ENCODE data around the gene SMC6. TPM values are rescaled to one million over a fixed set of nuclear protein-coding genes. Genes with fewer than 3 reads are reported as not detected.

Gene SMC6
- total RNA-seq, 2 donors from 2014 or later, result 14.1 to 14.4 TPM

DNA sequence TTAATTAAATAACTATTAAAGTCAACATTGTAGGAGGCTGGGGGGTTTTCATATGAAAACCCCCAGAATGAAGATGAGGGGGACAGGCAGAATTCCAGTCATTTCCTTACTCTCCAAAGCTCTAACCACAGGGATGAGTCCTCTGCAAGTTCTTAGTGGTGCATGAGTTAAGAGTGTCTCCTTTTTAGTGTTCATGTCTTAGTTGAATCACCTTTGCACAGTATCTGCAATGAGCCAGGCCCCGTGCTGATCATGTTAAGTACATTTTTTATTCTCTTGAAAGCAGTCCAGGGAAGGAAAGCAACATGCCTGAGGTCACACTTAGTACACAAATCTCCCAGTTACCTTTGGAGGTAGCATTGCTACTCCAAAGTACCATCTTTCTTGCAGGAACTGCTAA lies 36.9 kb upstream of the SMC6 start:
- ATAC-seq (no peak), DNase-seq (no peak)
- Mint-ChIP-seq H3K27ac (no peak overlapping the region), H3K4me1 (no peaks in the 10 kb centered on the region), H3K4me3 (no peak overlapping the region), H3K36me3 (ENCODE audit: low read depth) (no peaks in the 10 kb centered on the region), H3K27me3 (peaks cover 51% of the 10 kb centered on the region)
- no peaks in the 10 kb centered on the region for H3K9me3 ChIP-seq (ENCODE audit: control insufficient read depth, low read length, poor library complexity, severe bottlenecking)

GRCh38 chr2:17788773-17789172 lies 35.2 kb upstream of the SMC6 start:
- ATAC-seq (no peak), DNase-seq (no peak)
- Mint-ChIP-seq H3K36me3 (ENCODE audit: low read depth) (no peaks in the 10 kb centered on the region), H3K27me3 (peaks cover 39% of the 10 kb centered on the region), H3K27ac (no peak overlapping the region), H3K4me3 (no peak overlapping the region), H3K4me1 (no peaks in the 10 kb centered on the region)
- no peaks in the 10 kb centered on the region for H3K9me3 ChIP-seq (ENCODE audit: control insufficient read depth, low read length, poor library complexity, severe bottlenecking)

DNA sequence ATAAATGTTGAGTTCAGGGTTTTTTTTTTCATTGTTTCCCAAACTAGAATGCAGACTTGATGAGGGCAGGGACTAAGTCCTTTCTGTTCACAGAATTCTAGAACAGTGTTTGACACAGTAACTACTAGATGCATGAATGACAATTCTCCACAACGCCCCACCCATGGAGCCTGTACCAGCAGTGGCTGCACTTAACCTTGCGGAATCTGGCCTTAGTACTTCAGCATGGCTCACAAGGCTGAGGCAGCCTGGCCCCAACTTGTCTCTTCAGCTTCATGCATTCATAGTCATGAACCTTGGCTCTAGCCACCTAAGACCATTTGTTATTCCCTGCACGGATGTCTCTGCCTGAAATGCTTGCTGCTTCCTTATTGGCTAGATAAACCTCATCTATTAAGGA lies 33.1 kb upstream of the SMC6 start:
- DNase-seq (no peak), ATAC-seq (no peak)
- no peak overlapping the region for H3K4me3 Mint-ChIP-seq
- peaks cover 19% of the 10 kb centered on the region for H3K27me3 Mint-ChIP-seq
- H3K36me3 Mint-ChIP-seq (ENCODE audit: low read depth), result no peaks in the 10 kb centered on the region
- no peak overlapping the region for H3K27ac Mint-ChIP-seq
- no peaks in the 10 kb centered on the region for H3K9me3 ChIP-seq (ENCODE audit: control insufficient read depth, low read length, poor library complexity, severe bottlenecking)
- no peaks in the 10 kb centered on the region for H3K4me1 Mint-ChIP-seq

- Mint-ChIP-seq H3K36me3 (ENCODE audit: low read depth) (no peaks in the 10 kb centered on the region), H3K4me3 (no peak overlapping the region), H3K4me1 (no peaks in the 10 kb centered on the region), H3K27me3 (no peaks in the 10 kb centered on the region), H3K27ac (no peak overlapping the region)
- DNase-seq (no peak), ATAC-seq (no peak)
- H3K9me3 ChIP-seq (ENCODE audit: control insufficient read depth, low read length, poor library complexity, severe bottlenecking), result no peaks in the 10 kb centered on the region
These were observed 27.9 kb upstream of the SMC6 start for GRCh38 chr2:17781482-17781881.

DNA sequence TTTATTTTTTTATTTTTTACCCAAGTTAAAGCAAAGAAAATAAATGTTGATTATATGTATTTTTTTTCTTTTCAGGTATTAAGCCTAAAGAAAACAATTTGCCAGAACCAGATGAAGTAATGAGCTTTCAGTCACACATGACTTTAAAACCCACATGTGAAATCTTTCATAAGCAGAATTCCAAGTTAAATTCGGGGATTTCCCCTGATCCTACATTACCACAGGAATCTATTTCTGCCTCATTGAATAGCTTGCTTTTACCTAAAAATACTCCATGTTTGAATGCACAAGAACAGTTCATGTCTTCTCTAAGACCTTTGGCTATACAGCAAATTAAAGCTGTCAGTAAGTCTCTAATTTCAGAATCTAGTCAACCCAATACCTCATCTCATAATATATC lies 26.9 kb upstream of the SMC6 start:
- H3K4me3 Mint-ChIP-seq, result no peak overlapping the region
- no peaks in the 10 kb centered on the region for H3K36me3 Mint-ChIP-seq (ENCODE audit: low read depth)
- no peaks in the 10 kb centered on the region for H3K9me3 ChIP-seq (ENCODE audit: control insufficient read depth, low read length, poor library complexity, severe bottlenecking)
- no peaks in the 10 kb centered on the region for H3K4me1 Mint-ChIP-seq
- no peak for ATAC-seq
- no peak for DNase-seq
- no peak overlapping the region for H3K27ac Mint-ChIP-seq
- no peaks in the 10 kb centered on the region for H3K27me3 Mint-ChIP-seq

- Mint-ChIP-seq H3K36me3 (ENCODE audit: low read depth) (peaks cover 3% of the 10 kb centered on the region), H3K4me3 (no peak overlapping the region)
These were observed 18.9 kb upstream of the SMC6 start for GRCh38 chr2:17772532-17772931.

GRCh38 chr2:17771956-17772355 lies 18.3 kb upstream of the SMC6 start:
- no peak overlapping the region for H3K4me3 Mint-ChIP-seq

More at GRCh38 chr2:17772532-17772931, 18.9 kb upstream of the SMC6 start:
- no peaks in the 10 kb centered on the region for H3K4me1 Mint-ChIP-seq
- H3K9me3 ChIP-seq (ENCODE audit: control insufficient read depth, low read length, poor library complexity, severe bottlenecking), result no peaks in the 10 kb centered on the region
- H3K27ac Mint-ChIP-seq, result no peak overlapping the region
- no peaks in the 10 kb centered on the region for H3K27me3 Mint-ChIP-seq
- DNase-seq, result no peak
- no peak for ATAC-seq

DNA sequence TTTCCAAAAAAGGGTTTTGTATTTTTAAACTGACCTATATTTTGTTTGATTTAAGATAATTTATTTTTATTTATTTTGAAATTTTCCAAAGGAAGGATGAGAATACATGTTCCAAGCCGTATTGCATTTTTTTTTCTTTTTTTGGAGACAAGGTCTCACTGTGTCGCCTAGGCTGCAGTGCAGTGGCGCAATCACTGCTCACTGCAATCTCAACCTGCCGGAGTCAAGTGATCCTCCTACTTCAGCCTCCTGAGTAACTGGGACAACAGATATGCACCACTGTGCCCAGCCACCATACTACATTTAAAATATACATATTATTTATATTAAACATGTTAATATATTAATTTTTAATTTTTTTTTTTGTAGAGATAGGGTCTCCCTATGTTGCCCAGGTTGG lies 15.3 kb upstream of the SMC6 start:
- Mint-ChIP-seq H3K36me3 (ENCODE audit: low read depth) (no peaks in the 10 kb centered on the region), H3K27ac (no peak overlapping the region), H3K4me3 (no peak overlapping the region), H3K27me3 (no peaks in the 10 kb centered on the region), H3K4me1 (no peaks in the 10 kb centered on the region)
- ATAC-seq (no peak), DNase-seq (no peak)
- H3K9me3 ChIP-seq (ENCODE audit: control insufficient read depth, low read length, poor library complexity, severe bottlenecking), result no peaks in the 10 kb centered on the region

More at GRCh38 chr2:17771956-17772355, 18.3 kb upstream of the SMC6 start:
- DNase-seq, result no peak
- H3K9me3 ChIP-seq (ENCODE audit: control insufficient read depth, low read length, poor library complexity, severe bottlenecking), result no peaks in the 10 kb centered on the region
- Mint-ChIP-seq H3K27me3 (no peaks in the 10 kb centered on the region), H3K27ac (no peak overlapping the region), H3K4me1 (no peaks in the 10 kb centered on the region), H3K36me3 (ENCODE audit: low read depth) (peaks cover 3% of the 10 kb centered on the region)
- ATAC-seq, result no peak

DNA sequence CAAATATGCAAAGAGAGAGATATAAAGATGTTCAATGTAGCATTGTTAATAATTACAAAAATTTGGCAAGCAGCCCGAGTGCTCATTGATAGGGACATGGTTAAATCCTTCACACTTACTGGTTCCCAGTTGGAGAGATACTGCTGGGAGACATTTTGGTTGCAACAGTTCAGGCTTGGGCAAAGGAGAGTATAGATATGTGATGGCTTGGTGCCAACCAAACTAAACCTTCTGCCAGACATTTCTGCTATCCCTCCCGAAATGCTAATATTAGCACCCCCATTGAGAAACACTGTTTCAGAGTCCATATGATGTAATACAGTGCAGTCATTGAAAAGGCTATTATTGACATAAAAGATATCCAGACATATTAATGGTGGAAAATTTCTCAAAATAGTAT lies 11.8 kb upstream of the SMC6 start:
- no peaks in the 10 kb centered on the region for H3K9me3 ChIP-seq (ENCODE audit: control insufficient read depth, low read length, poor library complexity, severe bottlenecking)
- no peak overlapping the region for H3K27ac Mint-ChIP-seq
- no peaks in the 10 kb centered on the region for H3K27me3 Mint-ChIP-seq
- ATAC-seq (no peak), DNase-seq (no peak)
- peaks cover 4% of the 10 kb centered on the region for H3K36me3 Mint-ChIP-seq (ENCODE audit: low read depth)
- H3K4me3 Mint-ChIP-seq, result no peak overlapping the region
- no peaks in the 10 kb centered on the region for H3K4me1 Mint-ChIP-seq

- no peak for DNase-seq
- Mint-ChIP-seq H3K27me3 (no peaks in the 10 kb centered on the region), H3K36me3 (ENCODE audit: low read depth) (peaks cover 6% of the 10 kb centered on the region), H3K4me1 (peaks cover 5% of the 10 kb centered on the region), H3K27ac (no peak overlapping the region), H3K4me3 (no peak overlapping the region)
- no peaks in the 10 kb centered on the region for H3K9me3 ChIP-seq (ENCODE audit: control insufficient read depth, low read length, poor library complexity, severe bottlenecking)
- ATAC-seq, result no peak
These were observed 10.2 kb upstream of the SMC6 start for GRCh38 chr2:17763641-17764333.

- no peaks in the 10 kb centered on the region for H3K27me3 Mint-ChIP-seq
These were observed 8.8 kb upstream of the SMC6 start for GRCh38 chr2:17762451-17762850.

DNA sequence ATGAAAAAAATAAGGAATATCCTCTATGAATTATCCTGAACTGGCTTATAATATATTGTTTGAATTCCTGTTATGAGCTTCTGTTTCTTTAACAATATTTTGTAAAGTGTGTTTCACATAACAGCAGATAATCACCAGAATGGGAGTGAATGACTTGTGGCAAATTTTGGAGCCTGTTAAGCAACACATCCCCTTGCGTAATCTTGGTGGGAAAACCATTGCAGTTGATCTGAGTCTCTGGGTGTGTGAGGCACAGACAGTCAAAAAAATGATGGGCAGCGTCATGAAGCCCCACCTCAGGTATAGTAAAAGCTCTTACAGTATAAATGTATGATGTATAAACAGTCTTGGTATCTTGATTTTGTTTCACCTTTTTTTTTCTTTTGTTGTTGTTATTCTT lies 6.2 kb upstream of the SMC6 start:
- Mint-ChIP-seq H3K4me3 (no peak overlapping the region), H3K27ac (no peak overlapping the region), H3K36me3 (ENCODE audit: low read depth) (peaks cover 6% of the 10 kb centered on the region), H3K4me1 (peaks cover 6% of the 10 kb centered on the region), H3K27me3 (no peaks in the 10 kb centered on the region)
- DNase-seq, result no peak
- no peaks in the 10 kb centered on the region for H3K9me3 ChIP-seq (ENCODE audit: control insufficient read depth, low read length, poor library complexity, severe bottlenecking)
- no peak for ATAC-seq

More at GRCh38 chr2:17762451-17762850, 8.8 kb upstream of the SMC6 start:
- H3K9me3 ChIP-seq (ENCODE audit: control insufficient read depth, low read length, poor library complexity, severe bottlenecking), result no peaks in the 10 kb centered on the region
- H3K4me1 Mint-ChIP-seq, result peaks cover 5% of the 10 kb centered on the region
- peaks cover 6% of the 10 kb centered on the region for H3K36me3 Mint-ChIP-seq (ENCODE audit: low read depth)
- ATAC-seq (no peak), DNase-seq (no peak)
- H3K4me3 Mint-ChIP-seq, result no peak overlapping the region
- H3K27ac Mint-ChIP-seq, result no peak overlapping the region

- DNase-seq, result no peak
These were observed 4.5 kb upstream of the SMC6 start for GRCh38 chr2:17758118-17758517.

DNA sequence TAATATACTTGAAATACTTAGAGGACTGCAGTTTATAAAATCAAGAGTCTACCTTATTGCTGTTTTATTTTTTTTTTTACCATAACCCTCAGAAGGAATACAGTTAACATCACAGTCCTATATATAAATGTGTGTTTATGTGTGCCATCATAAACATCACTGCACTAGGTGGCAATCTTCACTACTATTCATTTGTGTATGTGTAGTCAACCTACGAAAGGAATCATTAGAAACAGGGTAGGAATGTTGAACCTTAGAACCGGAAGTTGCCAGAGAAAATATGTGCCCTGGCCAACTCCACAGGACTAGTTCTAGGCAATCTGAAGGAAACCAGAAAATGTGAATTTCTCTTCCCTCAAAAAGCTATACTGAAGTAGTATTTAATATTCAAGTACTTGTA lies 3.7 kb upstream of the SMC6 start:
- Mint-ChIP-seq H3K4me1 (peaks cover 17% of the 10 kb centered on the region), H3K27me3 (no peaks in the 10 kb centered on the region), H3K4me3 (no peak overlapping the region), H3K27ac (no peak overlapping the region), H3K36me3 (ENCODE audit: low read depth) (peaks cover 2% of the 10 kb centered on the region)
- ATAC-seq (no peak), DNase-seq (no peak)
- no peaks in the 10 kb centered on the region for H3K9me3 ChIP-seq (ENCODE audit: control insufficient read depth, low read length, poor library complexity, severe bottlenecking)

More at GRCh38 chr2:17758118-17758517, 4.5 kb upstream of the SMC6 start:
- Mint-ChIP-seq H3K4me3 (no peak overlapping the region), H3K27ac (no peak overlapping the region), H3K4me1 (peaks cover 10% of the 10 kb centered on the region), H3K36me3 (ENCODE audit: low read depth) (peaks cover 2% of the 10 kb centered on the region), H3K27me3 (no peaks in the 10 kb centered on the region)
- H3K9me3 ChIP-seq (ENCODE audit: control insufficient read depth, low read length, poor library complexity, severe bottlenecking), result no peaks in the 10 kb centered on the region
- no peak for ATAC-seq
